Activated naive CD8-positive, alpha-beta T cell treated with anti-CD3 and anti-CD28 coated beads, Interleukin-2, amount 50 U/mL, for 24 hours (primary cell): ENCODE data around the gene CYREN.

Source experiments
- ATAC-seq: fragments of 150-1000 bp; cut with Tn5 transposase; one replicate; pipeline ENCODE4 v1.10.0; 2021
- DNase-seq: peaks from one replicate; pipeline ENCODE4 v3.0.0; 2021
- H3K27ac Mint-ChIP-seq: one replicate; pipeline ENCODE4 v1.8.0; 2021; ENCODE audit warnings: mild to moderate bottlenecking, mixed read lengths
- H3K27me3 Mint-ChIP-seq: one replicate; pipeline ENCODE4 v1.8.0; 2021; ENCODE audit warnings: mixed read lengths
- H3K36me3 Mint-ChIP-seq: one replicate; pipeline ENCODE4 v1.8.0; 2021; ENCODE audit warnings: low read depth, mixed read lengths
- H3K4me1 Mint-ChIP-seq: one replicate; pipeline ENCODE4 v1.8.0; 2021; ENCODE audit warnings: mixed read lengths
- H3K4me3 Mint-ChIP-seq: one replicate; pipeline ENCODE4 v1.8.0; 2021; ENCODE audit warnings: mild to moderate bottlenecking, moderate library complexity, mixed read lengths
- H3K9me3 Mint-ChIP-seq: one replicate; pipeline ENCODE4 v1.8.0; 2021; ENCODE audit warnings: mixed read lengths

CYREN gene

GRCh38 chr7:135189961-135190360 is 19.5 kb upstream of the CYREN start:
- H3K36me3 Mint-ChIP-seq = peaks cover 64% of the 10 kb centered on the region
- no peak for ATAC-seq
- no peaks in the 10 kb centered on the region for H3K9me3 Mint-ChIP-seq
- H3K4me3 Mint-ChIP-seq = no peak overlapping the region
- no peak overlapping the region for H3K27ac Mint-ChIP-seq
- H3K4me1 Mint-ChIP-seq = peaks cover 12% of the 10 kb centered on the region
- no peak for DNase-seq
- H3K27me3 Mint-ChIP-seq = no peaks in the 10 kb centered on the region

- Mint-ChIP-seq H3K4me3 (no peak overlapping the region), H3K27ac (no peak overlapping the region), H3K36me3 (peaks cover 66% of the 10 kb centered on the region), H3K27me3 (no peaks in the 10 kb centered on the region), H3K4me1 (peaks cover 12% of the 10 kb centered on the region), H3K9me3 (no peaks in the 10 kb centered on the region)
- ATAC-seq (no peak), DNase-seq (no peak)
Observed at GRCh38 chr7:135189221-135189662, 18.7 kb upstream of the CYREN start.

- no peaks in the 10 kb centered on the region for H3K27me3 Mint-ChIP-seq
- no peak for DNase-seq
- peaks cover 8% of the 10 kb centered on the region for H3K4me1 Mint-ChIP-seq
- H3K9me3 Mint-ChIP-seq = peaks cover 5% of the 10 kb centered on the region
- H3K36me3 Mint-ChIP-seq = peaks cover 70% of the 10 kb centered on the region
- H3K4me3 Mint-ChIP-seq = no peak overlapping the region
- no peak overlapping the region for H3K27ac Mint-ChIP-seq
- ATAC-seq = no peak
Observed at GRCh38 chr7:135188298-135188984, 17.9 kb upstream of the CYREN start.

- Mint-ChIP-seq H3K9me3 (peaks cover 15% of the 10 kb centered on the region), H3K27ac (peak overlapping the region; percentile 31), H3K4me1 (peaks cover 7% of the 10 kb centered on the region), H3K4me3 (no peak overlapping the region), H3K36me3 (peaks cover 75% of the 10 kb centered on the region), H3K27me3 (no peaks in the 10 kb centered on the region)
- peak; percentile 82 for ATAC-seq
- DNase-seq = peak; percentile 42
Observed at GRCh38 chr7:135186841-135187253, 16.3 kb upstream of the CYREN start.

- DNase-seq (no peak), ATAC-seq (no peak)
- no peak overlapping the region for H3K27ac Mint-ChIP-seq
- peaks cover 21% of the 10 kb centered on the region for H3K9me3 Mint-ChIP-seq
- no peak overlapping the region for H3K4me3 Mint-ChIP-seq
- no peaks in the 10 kb centered on the region for H3K27me3 Mint-ChIP-seq
- peaks cover 7% of the 10 kb centered on the region for H3K4me1 Mint-ChIP-seq
- H3K36me3 Mint-ChIP-seq = peaks cover 77% of the 10 kb centered on the region
Observed at GRCh38 chr7:135186261-135186540, 15.7 kb upstream of the CYREN start.

GRCh38 chr7:135185471-135186260 is 15.2 kb upstream of the CYREN start:
- DNase-seq (no peak), ATAC-seq (no peak)
- Mint-ChIP-seq H3K4me3 (no peak overlapping the region), H3K9me3 (peaks cover 24% of the 10 kb centered on the region), H3K36me3 (peaks cover 77% of the 10 kb centered on the region), H3K27me3 (no peaks in the 10 kb centered on the region), H3K27ac (no peak overlapping the region), H3K4me1 (peaks cover 7% of the 10 kb centered on the region)

GRCh38 chr7:135184254-135184841 is 13.8 kb upstream of the CYREN start:
- H3K27me3 Mint-ChIP-seq = no peaks in the 10 kb centered on the region
- H3K9me3 Mint-ChIP-seq = peaks cover 31% of the 10 kb centered on the region
- no peak overlapping the region for H3K4me3 Mint-ChIP-seq
- peaks cover 10% of the 10 kb centered on the region for H3K4me1 Mint-ChIP-seq
- H3K36me3 Mint-ChIP-seq = peaks cover 76% of the 10 kb centered on the region
- H3K27ac Mint-ChIP-seq = no peak overlapping the region
- ATAC-seq (no peak), DNase-seq (no peak)

- Mint-ChIP-seq H3K9me3 (peaks cover 31% of the 10 kb centered on the region), H3K36me3 (peaks cover 71% of the 10 kb centered on the region), H3K4me3 (no peak overlapping the region), H3K4me1 (peaks cover 10% of the 10 kb centered on the region), H3K27ac (no peak overlapping the region), H3K27me3 (no peaks in the 10 kb centered on the region)
- DNase-seq (no peak), ATAC-seq (no peak)
Observed at GRCh38 chr7:135183478-135183877, 13.0 kb upstream of the CYREN start.

GRCh38 chr7:135181929-135182678 is 11.6 kb upstream of the CYREN start:
- Mint-ChIP-seq H3K4me3 (no peak overlapping the region), H3K9me3 (peaks cover 31% of the 10 kb centered on the region), H3K27ac (no peak overlapping the region), H3K27me3 (no peaks in the 10 kb centered on the region), H3K36me3 (peaks cover 63% of the 10 kb centered on the region), H3K4me1 (peaks cover 10% of the 10 kb centered on the region)
- no peak for DNase-seq
- ATAC-seq = no peak

- peaks cover 31% of the 10 kb centered on the region for H3K9me3 Mint-ChIP-seq
- no peak for ATAC-seq
- no peaks in the 10 kb centered on the region for H3K27me3 Mint-ChIP-seq
- DNase-seq = no peak
- peaks cover 3% of the 10 kb centered on the region for H3K4me1 Mint-ChIP-seq
- no peak overlapping the region for H3K27ac Mint-ChIP-seq
- H3K4me3 Mint-ChIP-seq = no peak overlapping the region
- peaks cover 58% of the 10 kb centered on the region for H3K36me3 Mint-ChIP-seq
Observed at GRCh38 chr7:135181261-135181928, 10.9 kb upstream of the CYREN start.

- H3K4me1 Mint-ChIP-seq = peaks cover 3% of the 10 kb centered on the region
- DNase-seq (no peak), ATAC-seq (peak; percentile 55)
- no peak overlapping the region for H3K4me3 Mint-ChIP-seq
- H3K27ac Mint-ChIP-seq = no peak overlapping the region
- H3K36me3 Mint-ChIP-seq = peaks cover 48% of the 10 kb centered on the region
- H3K27me3 Mint-ChIP-seq = no peaks in the 10 kb centered on the region
- H3K9me3 Mint-ChIP-seq = peaks cover 31% of the 10 kb centered on the region
Observed at GRCh38 chr7:135180122-135180521, 9.6 kb upstream of the CYREN start.

GRCh38 chr7:135179321-135179925 is 8.9 kb upstream of the CYREN start:
- no peak overlapping the region for H3K4me3 Mint-ChIP-seq
- H3K36me3 Mint-ChIP-seq = peaks cover 43% of the 10 kb centered on the region
- peaks cover 3% of the 10 kb centered on the region for H3K4me1 Mint-ChIP-seq
- H3K27ac Mint-ChIP-seq = no peak overlapping the region
- no peaks in the 10 kb centered on the region for H3K27me3 Mint-ChIP-seq
- ATAC-seq (no peak), DNase-seq (no peak)
- H3K9me3 Mint-ChIP-seq = peaks cover 31% of the 10 kb centered on the region

GRCh38 chr7:135178364-135178763 is 7.9 kb upstream of the CYREN start:
- H3K4me3 Mint-ChIP-seq = no peak overlapping the region

More at GRCh38 chr7:135178364-135178763, 7.9 kb upstream of the CYREN start:
- peaks cover 32% of the 10 kb centered on the region for H3K36me3 Mint-ChIP-seq
- peaks cover 25% of the 10 kb centered on the region for H3K9me3 Mint-ChIP-seq
- no peak for ATAC-seq
- H3K27me3 Mint-ChIP-seq = no peaks in the 10 kb centered on the region
- no peak for DNase-seq
- H3K4me1 Mint-ChIP-seq = peaks cover 3% of the 10 kb centered on the region
- H3K27ac Mint-ChIP-seq = no peak overlapping the region
